ENCODE results near the gene ADARB2. TPM values are rescaled to one million over a fixed set of nuclear protein-coding genes. Genes with fewer than 3 reads are reported as not detected.
A peak's percentile ranks its signal among the peaks of the same experiment; 100 is the strongest.

ADARB2 gene
- total RNA-seq, 8 experiments from 2014 or later = 0.13 to 2.6 (median 1.5) TPM

DNA sequence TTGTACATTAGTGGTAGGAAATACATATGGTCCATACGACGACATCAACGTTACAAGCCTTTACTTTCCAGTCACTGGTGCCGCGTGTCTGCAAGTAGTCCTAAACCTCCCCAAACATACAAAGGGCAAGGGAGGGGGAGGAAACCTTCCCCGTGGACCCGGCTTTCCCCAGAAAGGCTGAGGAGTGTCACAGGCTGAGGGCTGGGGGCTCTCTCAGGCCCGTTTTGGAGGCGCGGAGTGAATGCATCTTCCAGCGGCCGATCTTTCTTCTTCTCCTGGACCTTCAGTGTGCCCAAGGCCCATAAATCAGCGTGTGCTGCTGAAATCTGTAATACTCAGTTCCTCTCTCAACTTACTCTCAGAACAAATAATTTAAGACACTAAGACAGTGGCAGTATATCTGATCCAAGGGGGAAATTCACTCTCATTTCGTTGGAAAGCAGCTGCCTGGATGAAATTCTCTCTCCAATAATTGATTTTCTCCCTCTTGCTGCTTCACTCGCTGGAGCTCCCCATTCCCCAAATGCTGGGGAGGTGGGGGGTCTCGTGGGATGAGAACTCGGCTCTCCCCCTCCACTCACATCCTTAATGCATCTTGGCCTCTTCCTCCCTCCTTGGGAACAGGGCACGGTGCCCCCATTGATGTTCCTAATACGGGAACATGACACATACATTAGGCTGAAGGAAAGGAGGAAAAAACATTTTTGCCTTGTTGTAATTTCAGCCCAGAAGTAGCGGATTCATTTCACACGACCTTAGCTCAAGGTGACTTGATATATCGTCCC, 126.1 kb downstream of the ADARB2 start:
- ATAC-seq (replicated peaks in 6 of 8) = peak in 5 of 8 experiments; percentile 10 to 38 (median 25)
- H3K4me1 ChIP-seq (replicated peaks in 1 of 2) = peaks cover 42 to 56% of the 10 kb centered on the region in 2 donors
- WGBS, 10 experiments = 7 to 88% (median 72%) methylated on average over 1 to 16 of the region's 22 CpGs; no CpG with 5 or more reads in 1 of the 10 experiments
- in situ Hi-C loops (cut with MboI; ENCODE audit: low pct_unique_long_range_greater_than_20kb in 2 of 9, low sequenced_read_pairs in 9 of 9, unreplicated experiment in 9 of 9) = no loop called here
- H3K27ac ChIP-seq = no peak overlapping the region
- no peak overlapping the region for H3K4me3 ChIP-seq

DNA sequence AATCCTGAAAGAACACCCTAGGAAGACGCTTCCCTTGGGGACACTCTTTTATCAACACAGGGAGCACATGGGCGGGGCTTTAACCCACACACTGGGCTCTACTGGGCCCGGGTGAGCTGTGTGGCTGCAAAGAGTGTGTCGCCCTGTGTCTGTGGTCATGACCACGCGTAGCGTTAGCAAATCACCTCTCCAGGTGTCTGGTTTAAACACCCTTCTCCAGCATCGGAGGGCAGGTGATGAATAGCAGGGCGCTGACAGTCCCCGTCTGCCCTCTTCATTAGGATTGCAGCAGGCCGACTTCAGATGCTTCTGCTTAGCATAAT, 127.7 kb downstream of the ADARB2 start:
- WGBS, 10 experiments = 17 to 81% (median 55%) methylated on average over 1 to 4 of the region's 11 CpGs; no CpG with 5 or more reads in 3 of the 10 experiments
- H3K4me3 ChIP-seq = no peak overlapping the region
- peak in 5 of 8 experiments; percentile 20 to 66 (median 62) for ATAC-seq (replicated peaks in 6 of 8)
- in situ Hi-C loops (cut with MboI; ENCODE audit: low pct_unique_long_range_greater_than_20kb in 2 of 9, low sequenced_read_pairs in 9 of 9, unreplicated experiment in 9 of 9) = no loop called here
- peaks cover 42 to 67% of the 10 kb centered on the region in 2 donors for H3K4me1 ChIP-seq (replicated peaks in 1 of 2)
- H3K27ac ChIP-seq = no peak overlapping the region

DNA sequence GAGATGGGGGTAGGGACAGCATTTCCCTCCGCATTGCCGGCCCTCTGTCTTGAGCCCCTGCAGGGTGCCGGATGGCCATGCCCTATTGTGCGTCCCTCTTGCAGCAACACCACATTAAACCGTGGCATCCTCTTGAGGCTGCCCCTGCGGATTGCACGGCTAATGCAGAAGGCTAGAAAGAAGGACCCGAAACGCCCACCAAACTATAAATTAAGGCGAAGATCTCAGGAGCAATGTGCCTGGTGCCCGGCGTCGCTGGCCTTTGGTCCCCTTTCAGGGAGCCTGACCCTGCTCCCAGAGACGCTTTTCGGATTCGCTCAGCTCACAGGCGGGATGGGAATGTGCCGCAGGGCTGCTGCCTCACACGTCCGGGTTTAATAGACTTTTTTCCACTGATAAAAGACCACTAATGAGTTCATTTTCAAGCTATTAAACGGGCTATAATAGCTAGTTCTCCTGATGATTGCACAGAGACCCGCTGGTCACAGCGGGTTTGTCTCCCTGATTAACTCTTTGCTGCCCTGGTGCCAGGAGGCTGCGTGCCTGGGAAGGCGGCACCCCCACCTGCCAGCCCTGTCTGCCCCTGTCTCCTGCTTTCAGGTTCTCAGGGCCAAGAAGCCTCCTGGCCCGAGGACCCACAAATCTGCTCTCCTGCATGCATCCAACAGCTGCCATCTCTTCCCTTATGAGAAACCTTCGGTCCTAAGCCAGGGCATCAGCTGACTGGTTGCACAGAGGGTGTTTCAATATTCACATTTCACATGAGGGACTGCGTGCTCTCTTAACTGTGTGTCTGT, 128.3 kb downstream of the ADARB2 start:
- ATAC-seq (replicated peaks in 6 of 8) = peak in 5 of 8 experiments; percentile 32 to 66 (median 59)
- 0 to 50% (median 13%) methylated on average over 1 to 14 of the region's 28 CpGs; no CpG with 5 or more reads in 1 of the 10 experiments for WGBS, 10 experiments
- Histone ChIP-seq H3K27ac (peak overlapping the region in 1 of 2 donors; percentile 12), H3K4me1 (replicated peaks in 1 of 2) (peaks cover 42 to 67% of the 10 kb centered on the region in 2 donors), H3K4me3 (peak overlapping the region in 1 of 5 donors; percentile 10)
- in situ Hi-C loops (cut with MboI; ENCODE audit: low pct_unique_long_range_greater_than_20kb in 2 of 9, low sequenced_read_pairs in 9 of 9, unreplicated experiment in 9 of 9) = no loop called here

DNA sequence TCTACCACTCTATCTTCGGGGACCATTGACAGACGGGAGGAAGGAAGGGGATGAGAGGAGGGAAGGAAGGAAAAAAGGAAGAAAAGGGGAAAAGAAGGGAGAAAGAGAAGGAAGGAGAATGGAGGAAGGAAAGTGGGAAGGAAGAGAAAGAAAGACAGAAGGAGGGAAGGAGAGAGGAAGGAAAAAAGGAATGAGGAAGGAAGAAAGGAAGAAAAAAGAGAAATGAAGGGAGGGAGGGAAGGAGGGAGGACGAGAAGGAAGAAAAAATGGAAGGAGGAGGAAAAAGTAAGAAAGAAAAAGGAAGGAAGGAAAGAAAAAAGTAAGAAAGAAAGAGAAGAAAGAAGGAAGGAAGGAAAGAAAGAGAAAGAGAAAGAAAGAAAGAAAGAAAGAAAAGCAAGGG, 128.9 kb downstream of the ADARB2 start:
- no peak for ATAC-seq (replicated peaks in 6 of 8)
- WGBS, 10 experiments = 2 to 76% (median 35%) methylated on average over 2 to 3 of the region's 3 CpGs; no CpG with 5 or more reads in 2 of the 10 experiments
- Histone ChIP-seq H3K4me3 (no peak overlapping the region), H3K27ac (no peak overlapping the region), H3K4me1 (replicated peaks in 1 of 2) (peaks cover 42 to 67% of the 10 kb centered on the region in 2 donors)
- in situ Hi-C loops (cut with MboI; ENCODE audit: low pct_unique_long_range_greater_than_20kb in 2 of 9, low sequenced_read_pairs in 9 of 9, unreplicated experiment in 9 of 9) = no loop called here

DNA sequence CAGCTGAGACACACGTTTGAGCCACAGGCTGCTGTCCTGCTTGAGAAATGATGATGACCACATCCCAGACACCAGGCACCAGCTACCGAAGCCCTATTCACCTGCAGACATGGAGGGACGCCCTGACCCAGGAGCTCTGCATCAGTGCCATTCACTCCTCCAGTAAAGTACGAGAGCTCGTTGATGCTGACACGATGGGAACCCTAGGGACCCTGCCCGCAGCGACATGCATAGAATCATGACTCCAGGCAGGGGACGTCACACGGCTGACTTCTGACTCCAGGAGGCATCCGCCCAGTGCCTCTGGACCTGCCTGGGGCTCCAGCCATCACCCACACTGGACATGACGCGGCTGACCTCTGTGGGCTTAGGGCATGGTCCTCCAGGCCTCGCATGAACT, 129.9 kb downstream of the ADARB2 start:
- in situ Hi-C loops (cut with MboI; ENCODE audit: low pct_unique_long_range_greater_than_20kb in 2 of 9, low sequenced_read_pairs in 9 of 9, unreplicated experiment in 9 of 9) = no loop called here
- H3K4me1 ChIP-seq (replicated peaks in 1 of 2) = peaks cover 44 to 72% of the 10 kb centered on the region in 2 donors
- no peak overlapping the region for H3K27ac ChIP-seq
- H3K4me3 ChIP-seq = no peak overlapping the region
- ATAC-seq (replicated peaks in 6 of 8) = no peak
- 10 to 100% (median 76%) methylated on average over 1 to 6 of the region's 14 CpGs; no CpG with 5 or more reads in 5 of the 10 experiments for WGBS, 10 experiments

DNA sequence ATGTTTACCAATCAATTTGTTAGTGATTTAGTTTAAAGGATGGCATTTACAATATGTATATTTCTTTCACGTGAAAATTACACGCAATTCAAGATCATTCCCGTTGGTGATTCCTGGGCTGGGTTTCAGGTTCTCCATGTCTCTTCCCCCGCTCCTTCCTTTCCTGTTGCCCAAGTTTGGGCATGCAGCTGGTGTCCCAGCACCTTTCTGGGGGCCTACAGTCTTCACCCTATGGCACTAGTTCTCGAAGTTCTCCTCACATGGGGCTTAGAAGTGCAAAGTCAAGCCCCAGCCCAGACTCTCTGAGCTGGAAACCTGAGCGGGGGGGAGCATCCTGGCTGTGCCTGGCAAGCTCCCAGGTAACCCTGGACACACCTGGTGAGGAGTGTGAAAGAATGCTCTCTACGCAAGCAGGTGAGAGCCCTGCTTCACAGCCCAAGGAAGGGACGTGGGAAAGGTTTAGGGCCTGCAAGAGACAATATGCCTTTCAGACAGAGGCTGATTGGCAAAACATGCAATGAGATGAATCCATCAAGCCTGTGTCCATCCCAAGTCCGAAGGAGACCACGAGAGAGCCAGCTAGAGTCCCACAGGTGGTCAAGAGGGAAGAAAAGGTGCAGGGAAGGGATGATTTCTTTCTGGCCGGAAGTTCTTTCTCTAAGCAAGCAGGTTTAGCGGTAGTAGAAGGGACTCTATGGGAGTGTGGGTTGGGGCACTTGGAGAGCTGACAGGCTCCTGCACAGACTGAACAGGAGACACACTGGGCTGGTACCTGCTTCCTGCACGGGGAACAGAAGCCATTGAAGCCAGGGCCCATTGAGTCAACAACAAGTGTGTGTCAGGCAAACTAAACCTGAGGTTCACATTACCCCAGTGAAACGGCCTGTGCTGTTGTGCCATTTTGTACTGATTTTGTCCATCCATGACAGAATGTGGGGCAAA, 131.1 kb downstream of the ADARB2 start:
- in situ Hi-C loops (cut with MboI; ENCODE audit: low pct_unique_long_range_greater_than_20kb in 2 of 9, low sequenced_read_pairs in 9 of 9, unreplicated experiment in 9 of 9) = no loop called here
- no peak overlapping the region for H3K4me3 ChIP-seq
- H3K27ac ChIP-seq = no peak overlapping the region
- H3K4me1 ChIP-seq (replicated peaks in 1 of 2) = peaks cover 45 to 72% of the 10 kb centered on the region in 2 donors
- no peak for ATAC-seq (replicated peaks in 6 of 8)
- WGBS, 10 experiments = 0 to 79% (median 65%) methylated on average over 3 to 12 of the region's 14 CpGs

DNA sequence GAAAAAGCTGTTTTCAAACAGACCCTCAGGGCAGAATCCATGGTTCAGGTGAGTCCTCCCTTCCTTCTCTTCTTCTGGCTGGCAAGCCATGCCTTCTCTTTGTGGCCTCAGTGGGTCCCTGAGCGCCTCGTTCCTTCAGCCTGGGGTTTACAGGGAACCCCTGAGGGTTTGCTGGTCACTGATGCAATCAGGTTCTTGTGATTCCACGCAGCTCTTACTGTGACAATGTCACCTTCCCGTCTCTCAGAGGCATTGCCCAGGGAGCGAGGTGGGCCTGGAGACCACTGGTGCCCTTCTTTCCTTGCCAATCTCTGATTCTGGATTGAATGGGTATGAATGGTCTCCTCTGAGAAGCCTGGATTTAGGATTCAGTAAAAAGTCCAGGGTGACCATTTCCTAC, 132.2 kb downstream of the ADARB2 start:
- Histone ChIP-seq H3K27ac (no peak overlapping the region), H3K4me3 (no peak overlapping the region), H3K4me1 (replicated peaks in 1 of 2) (peaks cover 45 to 66% of the 10 kb centered on the region in 2 donors)
- ATAC-seq (replicated peaks in 6 of 8) = no peak
- WGBS, 10 experiments = 7 to 92% (median 69%) methylated on average over 2 to 5 of the region's 5 CpGs; no CpG with 5 or more reads in 4 of the 10 experiments
- in situ Hi-C loops (cut with MboI; ENCODE audit: low pct_unique_long_range_greater_than_20kb in 2 of 9, low sequenced_read_pairs in 9 of 9, unreplicated experiment in 9 of 9) = no loop called here

DNA sequence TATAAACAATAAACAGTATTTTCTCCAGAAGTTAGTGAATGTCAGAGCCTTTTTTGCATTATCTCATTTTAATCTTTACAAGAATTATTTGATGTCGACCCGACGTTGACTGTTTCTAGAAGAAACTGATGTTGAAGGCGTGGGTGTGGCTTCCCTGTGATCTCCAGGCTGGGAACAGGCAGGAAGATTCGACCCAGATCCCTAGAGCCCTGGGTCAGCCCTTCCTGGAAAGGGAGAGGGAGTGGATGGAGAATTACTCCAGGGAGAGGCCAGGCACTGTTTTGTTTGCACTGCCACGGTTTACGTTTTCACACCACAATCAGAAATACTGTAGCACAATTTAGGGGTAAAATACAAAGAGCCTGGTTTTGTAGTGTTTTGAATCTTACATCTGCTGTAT, 133.1 kb downstream of the ADARB2 start:
- Histone ChIP-seq H3K4me1 (replicated peaks in 1 of 2) (peaks cover 38 to 61% of the 10 kb centered on the region in 2 donors), H3K4me3 (no peak overlapping the region), H3K27ac (no peak overlapping the region)
- in situ Hi-C loops (cut with MboI; ENCODE audit: low pct_unique_long_range_greater_than_20kb in 2 of 9, low sequenced_read_pairs in 9 of 9, unreplicated experiment in 9 of 9) = no loop called here
- 0 to 90% (median 66%) methylated on average over 2 to 7 of the region's 7 CpGs; no CpG with 5 or more reads in 2 of the 10 experiments for WGBS, 10 experiments
- ATAC-seq (replicated peaks in 6 of 8) = no peak

DNA sequence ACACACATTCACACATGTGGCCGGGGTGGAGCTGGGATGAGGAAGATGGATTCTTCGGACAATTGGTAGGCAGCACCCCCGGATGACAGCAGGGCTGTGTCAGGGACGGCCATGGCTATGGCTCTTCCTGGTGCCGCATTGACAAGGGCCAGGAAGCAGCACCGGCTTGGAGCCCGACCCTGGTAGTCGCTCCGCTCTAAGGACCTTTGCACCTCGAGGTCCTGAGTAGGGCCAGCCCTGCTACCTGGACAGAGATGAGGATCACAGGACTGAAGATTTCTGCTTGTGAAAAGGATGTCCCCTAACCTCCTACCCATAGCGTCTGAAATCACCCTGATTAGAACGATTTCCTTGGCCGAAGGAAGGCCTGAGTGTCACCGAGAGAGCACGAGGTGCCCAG, 134.1 kb downstream of the ADARB2 start:
- ATAC-seq (replicated peaks in 6 of 8) = no peak

DNA sequence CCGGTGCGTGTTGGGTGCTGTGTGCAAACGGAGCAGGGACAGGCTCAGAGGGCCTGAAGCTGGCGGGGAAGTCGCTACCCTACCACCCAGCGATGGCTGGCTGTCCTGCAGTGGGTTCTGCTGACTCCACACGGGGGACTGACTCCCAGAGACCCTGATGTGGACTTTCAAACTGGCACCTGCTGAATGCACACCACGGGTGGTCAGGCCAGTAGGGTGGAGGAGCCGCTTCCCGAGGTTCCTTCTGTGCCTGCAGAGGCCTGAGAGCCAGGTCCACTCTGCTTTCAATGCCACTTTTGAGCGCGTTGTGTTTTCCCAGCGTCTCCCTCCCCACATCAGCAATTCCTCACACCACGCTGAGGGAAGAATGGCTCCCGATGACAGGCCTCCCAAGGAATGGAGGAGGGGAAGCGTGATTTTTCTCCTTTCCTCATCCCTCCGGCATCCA, 135.3 kb downstream of the ADARB2 start:
- in situ Hi-C loops (cut with MboI; ENCODE audit: low pct_unique_long_range_greater_than_20kb in 2 of 9, low sequenced_read_pairs in 9 of 9, unreplicated experiment in 9 of 9) = no loop called here
- 27 to 61% (median 32%) methylated on average over 5 to 9 of the region's 17 CpGs; no CpG with 5 or more reads in 7 of the 10 experiments for WGBS, 10 experiments

More for the DNA sequence above, 134.1 kb downstream of the ADARB2 start:
- in situ Hi-C loops (cut with MboI; ENCODE audit: low pct_unique_long_range_greater_than_20kb in 2 of 9, low sequenced_read_pairs in 9 of 9, unreplicated experiment in 9 of 9) = no loop called here
- H3K4me3 ChIP-seq = no peak overlapping the region
- peaks cover 32 to 55% of the 10 kb centered on the region in 2 donors for H3K4me1 ChIP-seq (replicated peaks in 1 of 2)
- H3K27ac ChIP-seq = no peak overlapping the region
- 27 to 88% (median 50%) methylated on average over 5 to 6 of the region's 15 CpGs; no CpG with 5 or more reads in 6 of the 10 experiments for WGBS, 10 experiments

DNA sequence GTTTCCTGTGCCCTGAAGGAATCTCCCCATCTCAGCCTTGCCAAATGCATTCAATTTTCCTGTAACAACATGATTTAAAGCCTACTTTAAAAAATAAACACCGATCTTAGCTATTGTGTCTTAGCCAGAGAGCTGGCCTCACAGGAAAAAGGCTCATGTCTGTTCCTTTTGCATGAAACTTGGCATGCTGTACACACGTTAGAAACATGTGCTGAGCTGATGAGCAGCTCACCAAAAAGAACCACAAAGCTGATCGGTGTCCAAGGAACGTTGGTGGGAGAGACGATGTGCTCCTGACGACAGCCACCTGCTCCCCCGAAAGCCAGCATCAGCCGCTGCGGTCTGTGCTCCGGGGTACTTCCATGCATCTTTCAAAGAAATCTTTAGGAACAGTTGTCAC, 135.9 kb downstream of the ADARB2 start:
- H3K4me1 ChIP-seq (replicated peaks in 1 of 2) = peaks cover 28 to 47% of the 10 kb centered on the region in 2 donors
- H3K4me3 ChIP-seq = no peak overlapping the region
- no peak for ATAC-seq (replicated peaks in 6 of 8)
- no peak overlapping the region for H3K27ac ChIP-seq
- WGBS, 10 experiments = 0 to 91% (median 83%) methylated on average over 1 to 10 of the region's 10 CpGs; no CpG with 5 or more reads in 3 of the 10 experiments
- in situ Hi-C loops (cut with MboI; ENCODE audit: low pct_unique_long_range_greater_than_20kb in 2 of 9, low sequenced_read_pairs in 9 of 9, unreplicated experiment in 9 of 9) = no loop called here

More for the DNA sequence above, 135.3 kb downstream of the ADARB2 start:
- Histone ChIP-seq H3K4me3 (no peak overlapping the region), H3K4me1 (replicated peaks in 1 of 2) (peaks cover 28 to 44% of the 10 kb centered on the region in 2 donors), H3K27ac (peak overlapping the region in 1 of 2 donors; percentile 6)
- ATAC-seq (replicated peaks in 6 of 8) = peak in 5 of 8 experiments; percentile 79 to 87 (median 84)

DNA sequence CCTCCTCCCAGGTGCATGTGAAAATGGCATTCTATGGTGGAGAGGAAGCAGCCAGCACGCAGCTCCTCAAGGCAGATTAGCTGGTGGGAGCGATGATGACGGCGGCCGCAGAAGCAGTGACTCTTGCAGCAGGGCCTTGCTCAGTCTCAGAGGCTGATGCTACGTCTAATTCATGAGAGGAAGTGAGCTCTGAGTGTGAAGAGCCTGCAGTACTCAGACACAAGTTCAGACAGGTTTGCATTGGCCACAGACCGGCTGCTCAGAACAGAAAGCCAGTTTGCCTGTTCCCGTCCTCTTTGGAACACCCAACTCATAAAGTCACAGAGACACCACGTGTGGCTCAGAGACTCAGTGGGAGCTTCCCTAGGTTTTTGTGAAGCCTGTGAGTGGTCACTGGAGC, 136.5 kb downstream of the ADARB2 start:
- WGBS, 10 experiments = 0 to 92% (median 80%) methylated on average over 1 to 9 of the region's 9 CpGs; no CpG with 5 or more reads in 5 of the 10 experiments
- Histone ChIP-seq H3K4me3 (no peak overlapping the region), H3K27ac (no peak overlapping the region), H3K4me1 (replicated peaks in 1 of 2) (peaks cover 28 to 48% of the 10 kb centered on the region in 2 donors)
- in situ Hi-C loops (cut with MboI; ENCODE audit: low pct_unique_long_range_greater_than_20kb in 2 of 9, low sequenced_read_pairs in 9 of 9, unreplicated experiment in 9 of 9) = no loop called here
- ATAC-seq (replicated peaks in 6 of 8) = no peak
